ENCODE results near the gene RNH1.

RNH1 gene

GRCh38 chr11:506995-507726 lies at the start of gene RNH1:
Gene RNH1, minus strand, starts transcription at chr11:507242. Its CDS starts 5,080 bp downstream, at chr11:502162.
- peak; percentile 85 for DNase-seq

DNA sequence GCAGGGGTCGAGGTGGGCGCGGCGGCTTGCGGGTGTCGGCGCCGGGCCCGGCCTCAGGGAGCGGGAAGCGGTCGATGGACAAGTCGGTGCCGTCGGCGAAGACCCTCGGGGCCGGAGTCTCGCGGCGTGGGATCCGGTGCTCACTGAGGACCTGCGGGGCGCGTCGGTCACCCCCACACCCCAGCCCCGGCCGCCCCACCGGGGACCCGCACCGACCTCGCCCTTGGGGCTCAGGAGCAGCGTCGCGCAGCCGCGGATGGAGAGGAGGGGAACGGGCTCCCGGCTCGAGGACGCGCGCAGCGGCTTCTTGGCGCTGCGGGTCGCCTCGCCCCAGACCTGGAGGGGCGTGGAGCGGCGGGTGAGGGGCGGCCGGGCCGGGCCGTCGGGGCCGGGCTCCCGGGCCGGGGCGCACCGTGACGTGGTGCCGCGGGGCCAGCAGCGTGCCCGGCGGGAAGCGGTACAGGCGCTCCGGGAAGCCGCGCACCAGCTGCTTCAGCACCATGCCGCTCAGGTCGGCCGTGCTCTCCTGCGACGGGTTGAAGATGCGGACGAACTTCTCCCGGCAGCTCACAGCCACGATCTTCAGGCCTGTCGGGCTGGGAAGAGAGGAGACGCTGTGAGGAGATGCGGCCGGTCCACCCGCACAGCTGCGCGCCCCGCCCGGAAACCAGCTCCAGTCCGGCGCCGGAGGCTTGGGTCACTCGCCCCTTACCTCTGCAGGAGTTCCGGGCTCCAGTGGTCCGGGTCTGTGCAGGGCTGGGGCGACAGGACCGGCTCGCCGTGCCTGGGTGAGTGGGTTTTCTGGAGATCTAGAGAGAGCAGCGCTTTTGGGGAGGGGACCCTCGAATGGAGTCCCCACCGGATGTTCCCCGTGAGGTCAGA lies 49.0 kb upstream of the RNH1 start:
- no peak for DNase-seq

- no peak for DNase-seq
Observed at GRCh38 chr11:555227-555779, 48.3 kb upstream of the RNH1 start.

GRCh38 chr11:554428-555226 lies 47.6 kb upstream of the RNH1 start:
- peak; percentile 30 for DNase-seq

- no peak for DNase-seq
Observed at GRCh38 chr11:553988-554340, 46.9 kb upstream of the RNH1 start.

- no peak for DNase-seq
Observed at GRCh38 chr11:553083-553987, 46.3 kb upstream of the RNH1 start.

DNA sequence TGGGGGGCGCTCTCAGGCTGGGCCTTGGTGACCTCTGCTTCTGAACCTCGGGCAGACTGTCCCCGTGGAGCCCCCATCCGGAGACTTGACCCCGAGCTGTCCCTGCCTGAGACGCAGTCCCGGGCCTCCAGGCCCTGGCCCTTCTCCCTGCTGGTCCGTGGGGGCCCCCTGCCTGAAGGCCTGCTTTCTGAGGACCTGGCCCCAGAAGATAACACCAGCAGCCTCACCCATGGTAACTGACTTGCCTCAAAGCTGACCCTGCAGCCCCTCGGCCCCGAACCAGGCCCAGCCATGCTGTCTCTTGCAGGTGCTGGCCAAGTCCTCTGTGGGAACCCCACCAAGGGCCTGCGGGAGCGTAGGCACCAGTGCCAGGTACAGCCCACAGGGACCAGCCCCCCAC lies 44.6 kb upstream of the RNH1 start:
- no peak for DNase-seq

DNA sequence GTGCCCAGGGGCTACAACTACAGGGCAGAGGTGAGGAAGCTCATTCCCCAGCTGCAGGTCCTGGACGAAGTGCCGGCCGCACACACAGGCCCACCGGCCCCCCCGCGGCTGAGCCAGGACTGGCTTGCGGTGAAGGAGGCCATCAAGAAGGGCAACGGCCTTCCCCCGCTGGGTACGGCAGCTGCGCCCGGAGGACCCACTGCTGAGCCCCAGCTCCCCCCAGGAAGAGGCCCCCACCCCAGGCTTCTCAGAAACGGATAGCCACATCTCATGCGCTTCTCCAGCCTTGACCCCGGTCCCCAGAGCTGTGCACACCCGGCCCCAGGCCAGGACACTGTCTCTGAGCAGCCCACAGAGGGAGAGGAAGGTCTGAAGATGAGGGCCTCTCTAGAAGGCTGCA lies 44.1 kb upstream of the RNH1 start:
- no peak for DNase-seq

DNA sequence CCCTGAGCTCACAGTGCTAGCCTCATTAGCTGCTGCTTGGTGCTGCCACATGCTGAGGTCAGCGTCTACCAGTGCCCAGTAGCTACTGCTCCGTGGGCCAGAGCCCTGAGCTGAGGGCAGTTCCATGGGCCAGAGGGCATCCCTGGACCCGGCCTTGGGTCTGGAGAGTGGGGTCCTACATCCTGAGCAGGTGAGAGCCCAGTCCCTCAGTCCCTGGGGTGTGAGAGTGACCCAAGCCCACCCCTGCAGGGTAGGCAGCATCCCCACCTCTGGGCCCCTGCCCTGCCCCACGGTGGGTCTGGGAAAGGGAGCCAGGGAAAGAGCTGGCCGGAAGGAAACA lies 43.7 kb upstream of the RNH1 start:
- no peak for DNase-seq

- no peak for DNase-seq
Observed at GRCh38 chr11:550021-550745, 43.1 kb upstream of the RNH1 start.

- no peak for DNase-seq
Observed at GRCh38 chr11:548700-549603, 41.9 kb upstream of the RNH1 start.

DNA sequence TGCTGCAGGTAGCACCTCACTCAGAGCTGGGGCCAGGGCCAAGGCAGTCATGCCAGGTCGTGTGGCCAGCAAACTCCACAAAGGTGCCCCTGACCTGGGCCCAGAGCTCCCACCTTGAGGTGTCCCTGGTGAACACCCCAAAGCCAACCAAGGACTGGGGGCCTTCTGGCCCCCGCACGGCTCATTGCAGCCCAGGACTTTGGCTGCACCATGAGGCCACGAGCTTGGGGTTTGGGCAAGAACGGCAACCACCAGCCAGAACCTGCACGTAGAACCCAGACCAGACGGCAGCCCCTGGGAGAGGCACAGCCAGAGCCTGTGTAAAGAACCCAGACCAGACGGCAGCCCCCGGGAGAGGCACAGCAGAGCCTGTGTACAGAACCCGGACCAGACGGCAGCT lies 38.1 kb upstream of the RNH1 start:
- no peak for DNase-seq

GRCh38 chr11:544817-545166 lies 37.8 kb upstream of the RNH1 start:
- DNase-seq: no peak

GRCh38 chr11:541433-541885 lies 34.4 kb upstream of the RNH1 start:
- DNase-seq: no peak

GRCh38 chr11:540583-541432 lies 33.8 kb upstream of the RNH1 start:
- DNase-seq: no peak

DNA sequence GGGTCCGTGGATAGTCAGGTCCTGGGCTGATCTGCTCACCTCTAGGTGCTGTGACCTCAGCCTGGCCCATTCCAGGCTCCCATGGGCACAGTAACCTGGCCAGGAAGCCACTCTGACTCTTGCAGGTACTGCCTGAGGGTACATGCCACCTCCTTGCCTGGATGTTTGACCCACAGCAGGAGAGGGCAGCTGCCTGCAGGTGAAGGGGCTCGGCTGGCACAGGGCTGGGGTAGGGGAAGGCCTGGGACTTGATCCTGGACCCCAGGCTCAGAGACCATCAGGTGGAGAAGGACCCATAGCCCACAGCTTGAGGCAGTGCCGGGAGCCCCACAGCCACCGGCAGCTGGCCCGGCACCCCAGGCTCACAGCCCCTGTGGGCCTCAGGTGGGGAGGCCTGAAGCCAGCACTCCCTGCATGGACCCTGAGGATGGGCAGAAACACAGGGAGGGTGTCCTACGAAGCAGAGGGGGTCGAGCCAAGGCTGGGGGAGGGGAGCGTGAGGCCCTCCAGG lies 33.0 kb upstream of the RNH1 start:
- no peak for DNase-seq

GRCh38 chr11:538431-539051 lies 31.5 kb upstream of the RNH1 start:
- no peak for DNase-seq

- no peak for DNase-seq
Observed at GRCh38 chr11:537622-538430, 30.8 kb upstream of the RNH1 start.
